NCI-H146 treated with DMSO at 0.1 percent for 48 hours (cell line): ENCODE data around the gene TIMM29.
A peak's percentile ranks its signal among the peaks of the same experiment; 100 is the strongest.
"Not testable (repeated sequence)": the region's sequence is repeated elsewhere in the genome, so short reads cannot be mapped to it uniquely, and the experiment has no call there.

Experiments used
- DNase-seq: peaks from one replicate; lab custom pipeline; 2025; ENCODE audit not compliant: unreplicated experiment; lab: John Stamatoyannopoulos, UW

The TIMM29 gene

DNA sequence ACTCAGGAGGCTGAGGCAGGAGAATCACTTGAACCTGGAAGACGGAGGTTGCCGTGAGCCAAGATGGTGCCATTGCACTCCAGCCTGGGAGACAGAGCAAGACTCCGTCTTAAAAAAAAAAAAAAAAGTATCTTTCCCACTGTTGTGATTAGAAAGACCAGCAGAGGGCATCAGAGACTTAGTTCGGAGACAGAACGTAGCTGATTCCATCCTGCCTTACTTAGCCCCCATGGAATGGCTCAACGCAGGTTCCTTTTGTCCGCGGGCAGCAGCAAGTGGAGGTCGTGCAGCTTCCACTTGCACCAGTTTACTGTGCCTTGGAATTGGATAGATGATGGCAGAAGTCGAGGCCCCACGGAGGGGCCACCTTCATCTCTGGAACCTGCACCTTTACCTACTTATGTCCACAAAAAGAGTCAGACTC lies 8.1 kb downstream of the TIMM29 start:
- peak; percentile 81 for DNase-seq

DNA sequence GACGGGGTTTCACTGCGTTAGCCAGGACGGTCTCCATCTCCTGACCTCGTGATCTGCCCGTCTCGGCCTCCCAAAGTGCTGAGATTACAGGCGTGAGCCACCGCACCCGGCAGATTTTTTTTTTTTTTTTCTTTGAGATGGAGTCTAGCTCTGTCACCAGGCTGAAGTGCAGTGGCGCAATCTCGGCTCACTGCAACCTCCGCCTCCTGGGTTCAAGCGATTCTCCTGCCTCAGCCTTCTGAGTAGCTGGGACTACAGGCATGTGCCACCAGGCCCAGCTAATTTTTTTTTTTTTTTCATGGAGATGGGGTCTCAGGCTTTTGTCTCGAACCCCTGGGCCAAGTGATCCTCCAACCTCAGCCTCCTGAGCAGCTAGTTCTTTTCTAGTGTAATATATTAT lies 13.0 kb downstream of the TIMM29 start:
- not testable (repeated sequence) for DNase-seq

DNA sequence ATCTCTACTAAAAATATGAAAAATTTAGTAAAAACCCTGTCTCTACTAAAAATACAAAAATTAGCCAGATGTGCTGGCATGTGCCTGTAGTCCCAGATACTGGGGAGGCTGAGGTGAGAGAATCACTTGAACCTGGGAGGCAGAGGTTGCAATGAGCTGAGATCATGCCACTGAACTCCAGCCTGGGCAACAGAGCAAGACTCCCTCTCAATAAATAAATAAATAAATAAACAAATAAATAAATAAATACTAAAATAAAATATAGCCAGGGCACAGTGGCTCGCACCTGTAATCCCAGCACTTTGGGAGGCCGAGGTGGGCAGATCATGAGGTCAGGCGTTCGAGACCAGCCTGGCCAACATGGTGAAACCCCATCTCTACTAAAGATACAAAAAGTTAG lies 14.8 kb downstream of the TIMM29 start:
- not testable (repeated sequence) for DNase-seq

GRCh38 chr19:10945264-10945663 lies 16.7 kb downstream of the TIMM29 start:
- no peak for DNase-seq

DNA sequence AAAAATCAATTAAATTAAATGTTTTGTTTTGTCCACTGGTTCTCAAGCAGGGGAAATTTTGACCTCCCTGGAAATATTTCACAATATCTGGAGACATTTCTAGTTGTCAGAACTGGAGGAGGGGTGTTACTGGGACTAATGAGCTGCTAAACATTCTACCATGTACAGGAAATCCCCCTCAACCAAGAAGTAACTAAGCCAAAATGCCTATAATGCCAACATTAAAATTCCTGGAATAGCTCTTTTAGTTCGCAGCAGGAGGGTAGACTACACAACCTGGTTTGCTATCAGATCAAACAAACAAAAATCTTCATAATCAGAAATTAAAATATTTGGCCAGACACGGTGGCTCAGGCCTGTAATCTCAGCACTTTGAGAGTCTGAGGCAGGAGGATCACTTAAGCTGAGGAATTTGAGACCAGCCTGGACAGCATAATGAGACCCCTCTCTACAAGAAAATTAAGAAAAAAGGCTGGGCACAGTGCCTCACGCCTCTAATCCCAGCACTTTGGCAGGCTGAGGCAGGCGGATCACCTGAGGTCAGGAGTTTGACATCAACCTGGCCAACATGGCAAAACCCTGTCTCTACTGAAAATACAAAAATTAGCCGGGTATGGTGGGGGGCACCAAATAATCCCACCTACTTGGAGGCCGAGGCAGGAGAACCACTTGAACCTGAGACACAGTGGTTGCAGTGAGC lies 18.5 kb downstream of the TIMM29 start:
- no peak for DNase-seq

DNA sequence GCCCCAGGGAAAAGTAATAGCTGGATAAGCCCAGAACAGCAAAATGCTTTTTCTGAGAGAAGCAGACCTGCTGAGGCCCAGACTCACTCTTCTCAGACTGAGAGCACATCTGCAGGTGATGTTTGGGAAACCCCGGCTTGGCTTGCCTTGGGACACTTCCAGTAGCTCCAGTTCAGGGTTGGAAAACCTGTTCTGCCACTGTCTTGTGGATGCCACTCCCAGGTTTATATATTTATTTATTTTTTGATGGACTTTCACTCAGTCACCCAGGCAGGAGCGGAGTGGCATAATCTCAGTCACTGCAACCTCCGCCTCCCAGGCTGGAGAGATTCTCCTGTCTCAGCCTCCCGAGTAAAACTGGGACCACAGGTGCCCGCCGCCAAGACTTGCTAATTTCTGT lies 24.2 kb downstream of the TIMM29 start:
- no peak for DNase-seq

GRCh38 chr19:10959277-10959968 lies 30.8 kb downstream of the TIMM29 start:
- DNase-seq: not testable (repeated sequence)

DNA sequence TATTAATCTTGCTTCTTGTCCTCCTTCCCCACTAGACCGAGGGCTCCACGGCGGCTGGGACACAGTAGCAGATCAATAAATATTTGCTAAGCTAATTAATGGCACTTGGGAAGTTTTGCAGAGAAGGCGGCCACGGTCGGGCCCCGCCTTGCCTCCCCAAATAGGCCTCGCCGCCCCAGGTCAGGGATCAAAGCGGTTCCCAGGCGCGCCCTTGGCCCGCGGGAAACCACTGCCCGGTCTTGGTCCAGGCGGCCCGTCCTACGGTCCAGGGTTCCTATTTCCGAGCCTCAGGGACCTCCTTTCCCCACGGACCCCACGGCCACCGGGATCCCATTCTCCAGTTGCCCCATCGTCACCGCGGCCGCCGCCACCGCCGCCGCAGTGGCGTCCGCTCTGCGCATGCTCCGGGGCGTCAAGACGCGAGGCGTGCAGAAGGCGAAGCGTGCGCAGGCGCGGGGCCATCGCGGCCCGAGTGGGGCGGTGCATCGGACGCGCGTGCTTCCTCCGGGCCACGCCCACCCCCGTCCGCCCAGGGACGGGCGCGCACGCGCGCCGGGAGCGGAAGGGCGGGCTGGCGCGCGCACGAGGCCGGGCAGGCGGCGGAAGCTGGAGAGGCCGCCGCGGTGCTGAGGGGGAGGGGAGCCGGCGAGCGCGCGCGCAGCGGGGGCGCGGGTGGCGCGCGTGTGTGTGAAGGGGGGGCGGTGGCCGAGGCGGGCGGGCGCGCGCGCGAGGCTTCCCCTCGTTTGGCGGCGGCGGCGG lies 31.9 kb downstream of the TIMM29 start, which contains the start of gene SMARCA4:
TSS of gene SMARCA4 (plus strand) at position 717 of the 759 bp plus-strand sequence. CDS start 23,122 bp downstream, outside the sequence.
- DNase-seq: peak; percentile 90

DNA sequence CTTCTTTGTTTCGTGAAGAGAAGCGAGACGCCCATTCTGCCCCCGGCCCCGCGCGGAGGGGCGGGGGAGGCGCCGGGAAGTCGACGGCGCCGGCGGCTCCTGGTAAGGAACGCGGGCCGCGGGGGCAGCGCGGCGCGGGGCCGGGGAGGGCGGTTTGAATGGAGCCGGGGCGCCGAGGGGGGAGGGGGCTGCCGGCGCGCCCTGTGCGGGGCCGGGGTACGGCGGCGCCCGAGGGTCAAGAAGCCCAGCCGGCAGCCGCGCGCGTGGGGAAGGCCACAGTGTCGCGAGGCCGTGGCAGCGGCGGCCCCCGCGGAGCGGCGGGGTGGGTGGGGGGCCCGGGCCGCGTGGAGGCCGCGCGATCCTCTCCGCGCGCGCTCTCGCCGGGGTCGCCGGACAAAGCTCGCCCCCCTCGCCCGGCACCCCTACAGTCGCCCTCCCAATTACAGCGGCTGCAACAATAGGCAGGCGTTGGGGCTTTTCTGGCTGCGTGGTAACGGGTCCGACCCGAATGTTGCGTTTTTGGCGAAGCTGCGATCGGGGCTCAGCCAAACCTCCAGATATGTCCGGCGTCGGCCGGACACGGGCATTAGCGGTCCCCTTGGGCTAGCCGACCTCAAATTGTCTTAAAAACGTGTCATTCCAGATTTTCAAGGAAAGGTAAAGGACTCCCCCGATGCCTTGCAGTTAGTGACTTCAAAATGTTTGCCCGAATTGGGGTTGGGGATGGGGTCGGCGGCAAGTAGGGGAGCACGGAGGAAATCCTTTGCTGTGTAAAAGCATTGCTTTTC lies 32.7 kb downstream of the TIMM29 start:
- DNase-seq: no peak

DNA sequence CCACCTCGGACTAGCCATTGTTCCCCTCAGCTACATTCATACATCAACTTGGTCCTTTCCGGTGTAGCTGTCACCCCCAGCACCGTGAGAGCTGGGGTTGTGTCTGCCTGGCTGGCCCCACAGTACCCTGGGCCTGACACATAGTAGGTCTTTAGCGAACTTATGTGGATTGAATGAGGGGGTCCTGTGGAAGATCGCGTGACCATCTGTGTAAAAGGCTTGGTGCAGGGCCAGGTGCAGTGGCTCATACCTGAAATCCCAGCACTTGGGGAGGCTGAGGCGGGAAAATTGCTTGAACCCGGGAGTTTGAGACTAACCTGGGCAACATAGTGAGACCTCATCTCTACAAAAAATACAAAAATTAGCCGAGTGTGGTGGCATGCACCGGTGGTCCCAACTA lies 34.3 kb downstream of the TIMM29 start:
- DNase-seq: no peak

DNA sequence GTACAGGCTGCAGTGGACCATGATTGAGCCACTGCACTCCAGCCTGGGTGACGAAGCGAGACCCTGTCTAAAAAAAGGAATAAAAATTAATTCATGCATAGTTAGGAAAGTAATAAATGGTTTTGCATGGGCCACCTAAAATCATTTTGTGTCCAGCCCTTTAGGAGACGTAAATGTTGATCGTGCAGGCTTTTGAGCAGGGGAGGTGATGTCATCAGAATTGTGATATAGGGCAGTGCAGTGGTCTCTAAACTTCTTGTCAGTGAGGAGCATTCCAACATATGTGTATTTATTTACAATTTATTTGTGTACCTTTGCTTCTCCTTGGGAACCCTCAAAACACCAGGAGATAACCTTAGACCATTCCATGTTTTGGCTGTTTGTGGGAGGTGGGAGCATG lies 35.3 kb downstream of the TIMM29 start:
- no peak for DNase-seq

- DNase-seq: no peak
Measured at GRCh38 chr19:10964903-10965302, 36.3 kb downstream of the TIMM29 start.

- no peak for DNase-seq
Measured at GRCh38 chr19:10965398-10965797, 36.8 kb downstream of the TIMM29 start.

DNA sequence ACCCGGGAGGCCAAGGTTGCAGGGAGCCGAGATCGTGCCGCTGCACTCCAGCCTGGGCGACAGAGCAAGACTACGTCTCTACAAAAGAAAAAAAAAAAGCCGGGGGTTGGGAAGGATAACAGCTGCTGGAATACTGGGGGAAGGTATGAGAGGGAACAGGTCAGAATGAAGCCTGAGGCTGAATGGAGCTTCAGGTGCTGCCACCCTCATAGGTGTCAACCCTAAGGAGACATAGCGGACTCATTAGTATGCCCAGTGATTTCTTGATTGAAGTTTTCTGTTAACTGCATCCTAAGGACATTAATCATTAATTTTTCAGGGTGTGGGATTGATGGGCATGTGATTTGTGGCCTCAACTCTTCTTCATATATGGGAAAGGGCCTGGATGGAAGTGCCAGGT lies 38.2 kb downstream of the TIMM29 start:
- DNase-seq: no peak

GRCh38 chr19:10968527-10969135 lies 40.0 kb downstream of the TIMM29 start:
- no peak for DNase-seq

- DNase-seq: no peak
Measured at GRCh38 chr19:10971107-10971726, 42.6 kb downstream of the TIMM29 start.

DNA sequence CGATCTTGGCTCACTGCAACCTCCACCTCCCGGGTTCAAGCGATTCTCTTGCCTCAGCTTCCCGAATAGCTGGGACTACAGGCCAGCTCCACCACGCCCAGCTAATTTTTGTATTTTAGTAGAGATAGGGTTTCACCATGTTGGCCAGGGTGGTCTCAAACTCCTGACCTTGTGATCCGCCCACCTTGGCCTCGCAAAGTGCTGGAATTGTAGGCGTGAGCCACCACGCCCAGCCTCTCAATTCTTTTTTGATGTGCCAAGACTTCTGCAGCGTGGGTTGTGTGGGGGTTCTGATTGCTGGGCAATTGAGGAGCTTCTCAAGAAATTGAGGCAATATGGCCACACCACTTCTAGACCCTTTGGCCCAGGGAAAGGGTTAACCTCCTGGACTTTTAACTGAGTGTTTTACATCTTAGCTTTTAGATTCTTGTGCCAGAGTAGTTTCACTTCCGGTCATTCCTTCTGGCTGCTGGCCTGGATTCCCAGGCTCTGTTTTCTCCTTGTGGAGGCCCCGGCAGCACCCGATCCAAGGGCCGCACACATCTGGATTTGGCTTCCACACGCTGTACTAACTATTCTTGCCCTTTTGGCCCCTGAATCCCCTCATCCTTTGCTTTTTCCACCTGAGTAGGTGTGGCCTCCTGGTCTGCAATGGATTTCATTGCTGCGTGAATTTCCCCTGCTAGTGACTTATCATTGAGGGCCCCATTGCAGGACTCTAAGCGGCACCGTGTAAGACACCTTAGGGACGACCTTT lies 46.9 kb downstream of the TIMM29 start:
- DNase-seq: no peak

- no peak for DNase-seq
Measured at GRCh38 chr19:10976131-10976892, 47.7 kb downstream of the TIMM29 start.

DNA sequence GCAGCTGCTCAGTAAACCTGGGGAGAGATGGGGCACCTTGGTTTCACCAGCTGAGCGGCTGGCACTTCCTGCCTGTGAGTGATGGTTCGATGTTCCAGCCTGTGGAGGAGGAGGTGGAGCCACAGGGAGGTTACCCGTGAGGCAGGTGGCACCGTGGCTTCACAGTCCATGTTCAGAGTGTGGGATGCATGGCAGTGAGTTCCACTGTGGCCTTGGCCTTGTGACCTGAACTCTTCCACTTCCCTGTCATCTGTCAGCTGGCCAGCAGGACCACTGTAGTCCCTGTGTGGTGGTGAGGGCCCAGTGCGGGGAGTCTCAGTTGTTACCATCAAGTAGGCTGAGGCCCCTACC lies 49.1 kb downstream of the TIMM29 start:
- no peak for DNase-seq
